NB4 (cell line): ENCODE results near the gene RPUSD3.

Source experiments
- POLR2A ChIP-seq: IDR thresholded peaks from 2 replicates; pipeline ENCODE4 v1.6.1; 2011; ENCODE audit warnings: mild to moderate bottlenecking; ENCODE audit not compliant: insufficient read length; ENCODE audit errors: extremely low read depth
- TF ChIP-seq, protein P1 (sequence below): IDR thresholded peaks from one replicate; pipeline ENCODE4 v1.5.1; 2012; ENCODE audit warnings: low read depth, low read length

DNA sequence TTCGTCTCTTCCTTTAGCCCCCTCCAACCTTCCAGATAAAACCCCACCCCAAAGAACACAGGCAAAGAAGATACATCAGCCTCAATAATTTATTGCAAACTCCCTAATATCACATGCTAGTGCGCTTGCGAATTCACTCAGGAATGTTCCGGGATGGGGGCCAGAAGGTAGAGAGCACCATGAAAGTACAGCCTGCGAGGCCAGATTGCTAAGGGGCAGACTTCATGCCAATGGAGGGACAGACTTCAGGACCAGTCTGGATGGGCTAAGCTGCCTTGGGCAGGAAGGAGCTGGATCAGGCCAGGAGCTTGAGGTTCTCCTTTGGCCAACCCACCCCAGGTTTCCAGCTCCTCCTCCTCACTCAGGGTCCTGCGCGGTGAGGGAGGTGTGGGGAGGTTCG, 22.8 kb upstream of the RPUSD3 start:
- TF ChIP-seq, protein P1, sequence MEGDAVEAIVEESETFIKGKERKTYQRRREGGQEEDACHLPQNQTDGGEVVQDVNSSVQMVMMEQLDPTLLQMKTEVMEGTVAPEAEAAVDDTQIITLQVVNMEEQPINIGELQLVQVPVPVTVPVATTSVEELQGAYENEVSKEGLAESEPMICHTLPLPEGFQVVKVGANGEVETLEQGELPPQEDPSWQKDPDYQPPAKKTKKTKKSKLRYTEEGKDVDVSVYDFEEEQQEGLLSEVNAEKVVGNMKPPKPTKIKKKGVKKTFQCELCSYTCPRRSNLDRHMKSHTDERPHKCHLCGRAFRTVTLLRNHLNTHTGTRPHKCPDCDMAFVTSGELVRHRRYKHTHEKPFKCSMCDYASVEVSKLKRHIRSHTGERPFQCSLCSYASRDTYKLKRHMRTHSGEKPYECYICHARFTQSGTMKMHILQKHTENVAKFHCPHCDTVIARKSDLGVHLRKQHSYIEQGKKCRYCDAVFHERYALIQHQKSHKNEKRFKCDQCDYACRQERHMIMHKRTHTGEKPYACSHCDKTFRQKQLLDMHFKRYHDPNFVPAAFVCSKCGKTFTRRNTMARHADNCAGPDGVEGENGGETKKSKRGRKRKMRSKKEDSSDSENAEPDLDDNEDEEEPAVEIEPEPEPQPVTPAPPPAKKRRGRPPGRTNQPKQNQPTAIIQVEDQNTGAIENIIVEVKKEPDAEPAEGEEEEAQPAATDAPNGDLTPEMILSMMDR = no peak
- no peak for TF ChIP-seq POLR2A
